SK-N-MC (cell line): Measurements from ENCODE around the gene TRAPPC5.

Experiments used
- EZH2 ChIP-seq: fragments of 200-600 bp; sonication (generic); IDR thresholded peaks from one replicate; pipeline ENCODE4 v1.6.1; 2017; ENCODE audit warnings: antibody characterized with exemption
- POLR2AphosphoS5 ChIP-seq: IDR thresholded peaks from 2 replicates; pipeline ENCODE4 v1.6.1; 2012; ENCODE audit warnings: mild to moderate bottlenecking, low read depth, low read length, borderline replicate concordance

DNA sequence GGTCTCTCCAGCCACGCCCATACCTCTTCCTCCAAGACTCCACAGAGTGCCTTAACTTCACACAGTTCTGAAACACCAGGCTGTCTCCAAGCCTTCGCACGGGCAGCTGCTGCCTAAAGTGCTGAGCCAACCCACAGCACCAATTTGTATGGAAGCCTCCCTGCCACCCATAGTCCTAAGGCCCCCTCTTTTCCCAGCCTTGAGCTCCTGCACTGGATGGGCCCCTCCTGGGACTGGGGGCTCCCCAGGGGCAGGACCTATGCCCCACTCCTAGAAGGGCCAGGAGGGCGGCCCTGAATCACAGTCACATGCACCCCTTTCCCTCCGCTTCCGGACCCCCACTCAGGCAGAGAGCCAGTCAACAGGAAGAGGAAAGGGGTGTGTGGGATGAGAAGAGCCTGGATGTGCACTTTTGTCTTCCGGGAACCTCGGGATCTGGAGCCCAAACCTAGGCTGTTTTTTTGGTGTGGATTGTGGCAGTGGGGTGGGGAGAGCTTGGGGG lies 26.4 kb downstream of the TRAPPC5 start:
- TF ChIP-seq POLR2AphosphoS5, result no peak
- no peak for TF ChIP-seq EZH2
